Neutrophil (primary cell): ENCODE measurements around the gene ANKIB1.

Experiments used
- H3K27ac ChIP-seq: fragments of 200-600 bp; sonication (generic); 2 replicates; pipeline ENCODE4 v1.5.1; 2016; ENCODE audit warnings: mild to moderate bottlenecking, moderate library complexity
- H3K27me3 ChIP-seq: fragments of 200-600 bp; sonication (generic); 2 replicates; pipeline ENCODE4 v1.6.0; 2016; ENCODE audit warnings: mild to moderate bottlenecking
- H3K36me3 ChIP-seq: fragments of 200-600 bp; sonication (generic); 2 replicates; pipeline ENCODE4 v1.5.1; 2017
- H3K4me1 ChIP-seq, 2 experiments: fragments of 200-600 bp in 1 of 2; sonication (generic) in 1 of 2; 1 replicate in 1 of 2; 2 replicates in 1 of 2; pipeline versions ENCODE4 v1.5.1 to v1.6.1; 2013 to 2016; ENCODE audit warnings: low read depth in 1 of 2, low read length in 1 of 2, mild to moderate bottlenecking in 1 of 2, moderate library complexity in 1 of 2; ENCODE audit not compliant: control insufficient read depth in 1 of 2, insufficient read depth in 1 of 2
- H3K4me3 ChIP-seq, 2 experiments: fragments of 200-600 bp in 1 of 2; sonication (generic) in 1 of 2; 1 replicate in 1 of 2; 2 replicates in 1 of 2; pipeline ENCODE4 v1.5.1; 2013 to 2016; ENCODE audit warnings: low read depth in 1 of 2, low read length in 1 of 2, mild to moderate bottlenecking in 1 of 2, moderate library complexity in 1 of 2
- H3K9me3 ChIP-seq: fragments of 200-600 bp; sonication (generic); 2 replicates; pipeline ENCODE4 v1.5.1; 2016
- TF ChIP-seq, protein P1 (sequence below): fragments of 200-600 bp; sonication (generic); IDR thresholded peaks from 2 replicates; pipeline ENCODE4 v1.5.1; 2016; ENCODE audit warnings: antibody characterized with exemption

ANKIB1 gene

DNA sequence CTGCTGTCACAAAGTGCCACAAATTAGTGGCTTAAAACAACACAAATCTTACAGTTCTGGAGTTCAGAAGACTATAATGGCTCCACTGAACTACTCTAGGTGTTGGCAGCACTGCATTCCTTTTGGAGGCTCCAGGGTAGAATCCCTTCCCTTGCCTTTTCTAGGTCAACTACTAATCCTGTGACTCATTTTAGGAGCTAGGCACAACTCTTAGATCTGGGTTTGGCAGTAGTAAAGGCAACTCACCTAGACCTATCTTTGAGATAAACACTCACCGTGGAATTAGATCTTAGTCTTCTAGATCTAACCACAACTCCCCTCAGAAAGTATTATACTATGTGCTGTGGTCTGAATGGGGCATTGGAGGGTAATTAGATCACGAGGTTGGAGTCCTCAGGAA lies 60.4 kb downstream of the ANKIB1 start:
- no peaks in the 10 kb centered on the region for H3K4me1 ChIP-seq
- H3K36me3 ChIP-seq, result peaks cover 4% of the 10 kb centered on the region
- H3K9me3 ChIP-seq, result no peaks in the 10 kb centered on the region
- H3K4me3 ChIP-seq, result no peak overlapping the region
- H3K27me3 ChIP-seq, result no peaks in the 10 kb centered on the region
- H3K27ac ChIP-seq, result no peak overlapping the region
- TF ChIP-seq, protein P1, sequence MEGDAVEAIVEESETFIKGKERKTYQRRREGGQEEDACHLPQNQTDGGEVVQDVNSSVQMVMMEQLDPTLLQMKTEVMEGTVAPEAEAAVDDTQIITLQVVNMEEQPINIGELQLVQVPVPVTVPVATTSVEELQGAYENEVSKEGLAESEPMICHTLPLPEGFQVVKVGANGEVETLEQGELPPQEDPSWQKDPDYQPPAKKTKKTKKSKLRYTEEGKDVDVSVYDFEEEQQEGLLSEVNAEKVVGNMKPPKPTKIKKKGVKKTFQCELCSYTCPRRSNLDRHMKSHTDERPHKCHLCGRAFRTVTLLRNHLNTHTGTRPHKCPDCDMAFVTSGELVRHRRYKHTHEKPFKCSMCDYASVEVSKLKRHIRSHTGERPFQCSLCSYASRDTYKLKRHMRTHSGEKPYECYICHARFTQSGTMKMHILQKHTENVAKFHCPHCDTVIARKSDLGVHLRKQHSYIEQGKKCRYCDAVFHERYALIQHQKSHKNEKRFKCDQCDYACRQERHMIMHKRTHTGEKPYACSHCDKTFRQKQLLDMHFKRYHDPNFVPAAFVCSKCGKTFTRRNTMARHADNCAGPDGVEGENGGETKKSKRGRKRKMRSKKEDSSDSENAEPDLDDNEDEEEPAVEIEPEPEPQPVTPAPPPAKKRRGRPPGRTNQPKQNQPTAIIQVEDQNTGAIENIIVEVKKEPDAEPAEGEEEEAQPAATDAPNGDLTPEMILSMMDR, result no peak

DNA sequence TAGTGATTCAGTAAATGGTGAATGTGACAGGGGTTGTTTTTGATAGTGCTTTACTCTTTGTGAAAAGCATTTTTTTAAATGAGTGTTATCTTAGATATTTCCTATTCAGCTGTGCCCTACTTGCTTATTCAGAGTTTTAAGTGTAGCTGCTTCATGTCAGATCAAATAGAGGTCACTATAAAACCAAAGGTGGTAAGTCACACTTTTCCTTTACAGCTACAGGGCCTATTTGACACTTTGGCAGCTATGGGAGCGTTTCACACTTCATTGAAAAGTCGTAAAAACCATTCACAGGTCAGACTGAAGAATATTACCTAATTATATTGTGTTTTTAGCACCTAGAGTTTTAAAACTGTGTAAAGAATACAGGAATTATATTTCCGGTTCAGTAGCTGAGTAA lies 67.3 kb downstream of the ANKIB1 start:
- peaks cover 7% of the 10 kb centered on the region for H3K36me3 ChIP-seq
- no peaks in the 10 kb centered on the region for H3K27me3 ChIP-seq
- H3K9me3 ChIP-seq, result no peaks in the 10 kb centered on the region
- no peaks in the 10 kb centered on the region for H3K4me1 ChIP-seq
- TF ChIP-seq, protein P1, result no peak
- H3K27ac ChIP-seq, result no peak overlapping the region
- no peak overlapping the region for H3K4me3 ChIP-seq

DNA sequence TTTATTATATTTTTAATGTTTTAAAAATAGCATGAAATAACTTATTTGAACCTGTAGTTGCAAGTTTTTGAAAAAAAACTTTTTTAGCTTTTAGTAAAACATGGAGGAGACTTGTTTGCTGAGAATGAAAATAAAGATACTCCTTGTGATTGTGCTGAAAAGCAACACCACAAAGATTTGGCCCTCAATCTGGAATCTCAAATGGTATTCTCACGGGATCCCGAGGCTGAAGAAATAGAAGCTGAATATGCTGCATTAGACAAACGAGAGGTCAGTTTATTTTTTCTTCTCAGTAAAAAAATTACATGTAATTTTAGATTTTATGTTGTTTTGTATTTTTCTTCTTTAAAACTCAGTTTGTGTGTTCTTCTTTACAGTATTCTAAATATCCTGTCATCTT lies 73.5 kb downstream of the ANKIB1 start:
- TF ChIP-seq, protein P1, result no peak
- Histone ChIP-seq H3K36me3 (no peaks in the 10 kb centered on the region), H3K4me3 (no peak overlapping the region)

GRCh38 chr7:92325173-92325572 lies 79.4 kb downstream of the ANKIB1 start:
- Histone ChIP-seq H3K27ac (no peak overlapping the region), H3K9me3 (no peaks in the 10 kb centered on the region), H3K4me3 (no peak overlapping the region), H3K36me3 (peaks cover 8% of the 10 kb centered on the region), H3K4me1 (no peaks in the 10 kb centered on the region), H3K27me3 (no peaks in the 10 kb centered on the region)
- TF ChIP-seq, protein P1, result no peak

More for the DNA sequence above, 73.5 kb downstream of the ANKIB1 start:
- Histone ChIP-seq H3K9me3 (no peaks in the 10 kb centered on the region), H3K27ac (no peak overlapping the region), H3K4me1 (no peaks in the 10 kb centered on the region), H3K27me3 (no peaks in the 10 kb centered on the region)

GRCh38 chr7:92325858-92326257 lies 80.1 kb downstream of the ANKIB1 start:
- Histone ChIP-seq H3K4me3 (no peak overlapping the region), H3K27me3 (no peaks in the 10 kb centered on the region), H3K36me3 (peaks cover 8% of the 10 kb centered on the region), H3K27ac (no peak overlapping the region), H3K4me1 (no peaks in the 10 kb centered on the region), H3K9me3 (no peaks in the 10 kb centered on the region)
- TF ChIP-seq, protein P1, result no peak
